Activated naive CD4-positive, alpha-beta T cell treated with anti-CD3 and anti-CD28 coated beads, Interleukin-2, amount 10 ng/mL, durations not matched to agents 7 days and 5 days (primary cell): Measurements from ENCODE around the gene CADM3.
A peak's percentile ranks its signal among the peaks of the same experiment; 100 is the strongest.

ENCODE experiments used
- CTCF ChIA-PET: fragments of 350-600 bp; sonication (Branson Sonifier 250); formaldehyde crosslinking; loops from one replicate; lab custom pipeline; 2021; ENCODE audit warnings: antibody characterized with exemption; lab: Charles Lee
- DNase-seq: peaks from one replicate; pipeline ENCODE4 v3.0.0-alpha.2; 2020
- H3K27ac Mint-ChIP-seq: one replicate; pipeline ENCODE4 v1.8.0; 2021; ENCODE audit warnings: mild to moderate bottlenecking, moderate library complexity, mixed read lengths
- H3K27me3 Mint-ChIP-seq: one replicate; pipeline ENCODE4 v1.8.0; 2021; ENCODE audit warnings: mild to moderate bottlenecking, mixed read lengths
- H3K36me3 Mint-ChIP-seq: one replicate; pipeline ENCODE4 v1.8.0; 2021; ENCODE audit warnings: mixed read lengths
- H3K4me1 Mint-ChIP-seq: one replicate; pipeline ENCODE4 v1.8.0; 2021; ENCODE audit warnings: mixed read lengths
- H3K4me3 Mint-ChIP-seq: one replicate; pipeline ENCODE4 v1.8.0; 2021; ENCODE audit warnings: mild to moderate bottlenecking, moderate library complexity, mixed read lengths
- H3K9me3 Mint-ChIP-seq: one replicate; pipeline ENCODE4 v1.8.0; 2021; ENCODE audit warnings: mixed read lengths

CADM3 gene

DNA sequence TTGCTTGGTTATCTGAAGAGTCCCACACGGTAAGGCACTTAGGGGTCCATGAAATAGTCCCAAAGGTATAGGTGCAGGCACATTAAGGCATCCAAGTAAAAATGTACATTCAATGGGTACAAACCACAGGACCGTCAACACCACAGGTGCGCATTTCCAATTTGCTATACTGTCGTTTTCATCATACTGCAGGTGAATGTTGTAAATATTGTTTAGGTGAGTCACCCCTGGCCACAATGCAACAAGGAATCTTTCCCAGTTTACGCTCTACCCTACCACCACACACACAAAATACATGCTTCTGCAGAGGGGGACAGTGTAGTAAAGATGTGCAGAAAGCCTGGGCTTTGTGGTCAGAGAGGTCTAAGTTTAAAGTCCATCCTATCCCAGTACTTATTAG lies 13.7 kb downstream of the CADM3 start:
- CTCF ChIA-PET: no interaction called here
- H3K27ac Mint-ChIP-seq: no peak overlapping the region
- H3K9me3 Mint-ChIP-seq: no peaks in the 10 kb centered on the region
- no peak for DNase-seq
- H3K27me3 Mint-ChIP-seq: peaks cover 61% of the 10 kb centered on the region
- H3K4me3 Mint-ChIP-seq: no peak overlapping the region
- H3K4me1 Mint-ChIP-seq: no peaks in the 10 kb centered on the region
- no peaks in the 10 kb centered on the region for H3K36me3 Mint-ChIP-seq

DNA sequence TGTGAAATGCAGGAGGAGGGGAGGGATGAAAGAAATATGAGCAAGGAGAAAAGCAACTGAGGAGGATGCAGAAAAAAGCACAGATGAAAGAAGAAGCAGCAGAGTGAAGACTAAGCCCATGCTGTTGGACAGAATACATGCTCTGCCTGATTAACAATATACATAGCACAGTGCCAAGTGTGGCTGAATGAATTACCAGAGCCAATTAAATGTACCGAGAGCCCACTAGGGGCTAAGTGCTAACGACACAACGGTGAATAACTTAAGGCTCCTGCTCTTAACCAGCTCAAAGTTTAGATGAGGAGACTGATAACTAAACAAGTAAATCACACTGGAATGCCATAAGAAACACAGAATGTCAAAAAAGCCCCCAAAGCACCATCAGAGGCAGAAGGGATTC lies 15.6 kb downstream of the CADM3 start:
- H3K9me3 Mint-ChIP-seq: no peaks in the 10 kb centered on the region
- DNase-seq: no peak
- no peak overlapping the region for H3K27ac Mint-ChIP-seq
- no peaks in the 10 kb centered on the region for H3K36me3 Mint-ChIP-seq
- H3K4me3 Mint-ChIP-seq: no peak overlapping the region
- H3K27me3 Mint-ChIP-seq: peaks cover 58% of the 10 kb centered on the region
- no peaks in the 10 kb centered on the region for H3K4me1 Mint-ChIP-seq
- CTCF ChIA-PET: no interaction called here

DNA sequence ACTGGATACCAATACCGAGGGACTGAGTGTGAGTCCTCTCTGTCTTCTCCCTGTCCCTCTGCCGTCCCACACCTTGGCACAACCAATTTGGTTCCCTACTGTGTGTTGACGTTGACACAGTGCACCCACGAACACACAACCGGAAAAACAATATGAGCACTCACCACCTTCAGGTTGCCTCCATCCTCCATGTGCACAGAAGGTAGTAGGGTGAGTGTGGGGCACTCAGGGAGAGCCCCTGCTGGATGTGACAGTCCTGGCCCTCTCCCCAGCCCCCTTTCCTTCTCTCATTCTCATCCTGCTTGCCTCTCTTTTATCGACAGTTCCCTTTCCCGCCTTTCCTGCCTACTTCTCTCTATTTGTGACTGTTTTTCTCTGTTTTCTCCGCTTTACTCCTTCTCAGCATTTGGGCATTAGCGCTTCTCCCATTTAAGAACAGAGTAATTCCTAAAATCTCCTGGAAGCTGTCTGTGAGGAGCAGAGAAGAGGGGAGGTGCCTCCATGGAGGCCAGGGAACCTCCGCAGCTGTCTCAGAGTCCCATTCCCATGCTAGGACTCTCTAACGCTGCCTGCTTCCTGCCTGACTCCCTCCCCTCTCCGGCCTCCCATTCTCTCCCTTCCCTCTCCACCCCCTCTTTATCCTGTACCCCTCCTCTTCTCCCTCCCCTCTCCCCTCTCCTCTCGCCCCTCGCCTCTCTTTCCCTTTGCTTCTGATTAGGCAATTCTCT lies 16.4 kb downstream of the CADM3 start:
- CTCF ChIA-PET: no interaction called here
- Mint-ChIP-seq H3K27me3 (peaks cover 55% of the 10 kb centered on the region), H3K4me3 (no peak overlapping the region), H3K9me3 (no peaks in the 10 kb centered on the region), H3K4me1 (no peaks in the 10 kb centered on the region), H3K27ac (no peak overlapping the region), H3K36me3 (no peaks in the 10 kb centered on the region)
- DNase-seq: no peak

DNA sequence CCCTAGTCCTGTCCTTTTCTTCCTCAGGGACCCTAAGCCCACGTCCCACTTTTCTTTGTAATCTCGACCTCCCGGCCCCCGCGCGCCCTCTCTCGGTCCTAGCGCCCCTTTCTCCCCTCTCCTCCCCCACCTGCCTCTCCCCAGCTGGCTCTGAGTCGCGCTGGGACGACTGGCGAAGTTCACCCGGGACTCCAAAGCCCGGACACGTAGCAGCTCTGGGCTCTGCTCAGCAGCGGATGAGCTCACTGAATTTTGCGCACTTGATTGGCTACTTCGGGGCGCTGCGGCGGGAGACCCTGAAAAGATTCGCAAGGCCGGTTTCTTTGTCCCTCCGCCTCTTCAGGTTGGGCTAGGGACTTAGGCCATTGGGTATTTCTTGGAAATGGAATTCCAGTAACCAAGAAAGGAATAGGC lies 17.0 kb downstream of the CADM3 start:
- Mint-ChIP-seq H3K9me3 (no peaks in the 10 kb centered on the region), H3K27ac (no peak overlapping the region), H3K27me3 (peaks cover 51% of the 10 kb centered on the region), H3K4me3 (no peak overlapping the region), H3K36me3 (no peaks in the 10 kb centered on the region), H3K4me1 (no peaks in the 10 kb centered on the region)
- CTCF ChIA-PET: no interaction called here
- DNase-seq: no peak

- no peak overlapping the region for H3K4me3 Mint-ChIP-seq
- H3K4me1 Mint-ChIP-seq: no peaks in the 10 kb centered on the region
- no peak for DNase-seq
- CTCF ChIA-PET: no interaction called here
- H3K27ac Mint-ChIP-seq: no peak overlapping the region
- H3K36me3 Mint-ChIP-seq: no peaks in the 10 kb centered on the region
- peaks cover 49% of the 10 kb centered on the region for H3K27me3 Mint-ChIP-seq
- H3K9me3 Mint-ChIP-seq: no peaks in the 10 kb centered on the region
These were observed 19.0 kb downstream of the CADM3 start for GRCh38 chr1:159190441-159190840.

DNA sequence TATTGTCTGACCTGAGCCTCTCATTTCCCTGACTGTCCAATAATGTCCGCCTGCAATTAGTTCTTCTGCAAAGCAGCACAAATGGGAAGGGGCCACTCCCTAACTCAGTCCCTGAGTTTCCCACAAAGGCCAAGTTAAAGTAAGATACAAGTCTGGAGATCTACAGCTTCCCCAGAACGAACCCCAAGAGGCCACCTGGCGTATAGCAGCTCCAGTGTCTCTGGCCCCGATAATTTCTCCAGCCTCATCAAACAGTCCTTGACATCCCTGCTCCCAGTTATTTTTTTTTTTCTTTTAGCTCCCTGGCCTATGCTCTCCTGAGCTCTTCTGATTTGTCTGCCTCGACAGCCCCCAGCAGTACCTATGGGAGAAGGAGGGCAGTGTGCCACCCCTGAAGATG lies 25.1 kb downstream of the CADM3 start:
- Mint-ChIP-seq H3K4me1 (peaks cover 2% of the 10 kb centered on the region), H3K9me3 (no peaks in the 10 kb centered on the region), H3K36me3 (no peaks in the 10 kb centered on the region), H3K27ac (no peak overlapping the region), H3K4me3 (no peak overlapping the region), H3K27me3 (peaks cover 45% of the 10 kb centered on the region)
- CTCF ChIA-PET: interaction anchor here (1.3 to 3.8 kb wide), 6 partner anchors 10 to 63 kb away, joined by 3 to 24 read pairs (median 8); no protein-coding TSS in a partner anchor
- DNase-seq: no peak

DNA sequence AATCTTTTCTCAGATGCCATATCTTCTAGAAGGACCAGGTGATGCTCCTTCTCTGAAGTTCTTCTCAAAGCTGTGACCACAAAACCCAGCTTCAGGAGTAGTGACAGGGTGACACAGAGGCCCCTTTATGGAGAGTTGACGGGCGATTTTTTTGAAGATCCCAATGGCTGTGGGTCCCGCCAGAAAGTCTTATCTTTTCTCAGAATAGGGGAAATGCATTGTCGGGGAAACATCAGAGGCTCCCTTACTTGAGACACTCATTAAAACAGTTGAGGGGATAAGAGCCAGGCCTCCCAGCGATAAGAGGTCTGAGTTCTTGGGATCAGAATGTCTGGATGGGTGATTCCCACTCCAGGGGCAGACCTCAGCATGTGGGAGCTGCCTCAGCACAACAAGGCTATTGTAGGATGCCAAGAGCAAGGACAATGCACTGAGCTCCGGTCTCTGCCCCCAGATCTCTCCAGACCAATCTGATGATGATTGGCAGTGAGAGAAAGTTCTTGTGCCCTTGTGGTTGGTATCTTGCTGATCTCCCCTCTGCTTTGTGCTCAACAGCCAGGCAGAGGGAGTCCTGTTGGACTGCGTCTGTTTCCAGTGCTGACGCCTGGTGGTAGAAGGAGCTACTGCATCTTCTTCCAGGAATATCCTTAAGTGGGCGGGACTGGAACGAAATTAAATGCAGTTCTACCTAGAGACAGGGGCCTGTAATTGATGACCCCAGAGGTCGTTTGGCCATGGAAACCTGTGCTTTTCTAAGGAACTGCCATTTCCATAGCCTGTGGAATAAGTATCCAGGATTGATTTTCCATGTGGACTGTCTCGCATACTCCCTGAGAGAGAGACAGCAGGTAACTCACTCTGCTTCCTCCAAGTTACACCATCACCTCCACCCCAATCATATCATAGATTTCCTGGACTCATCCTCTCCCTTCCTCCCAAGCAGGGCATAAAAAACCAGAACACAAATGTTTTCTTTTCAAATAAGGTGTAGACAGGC lies 26.4 kb downstream of the CADM3 start:
- peaks cover 53% of the 10 kb centered on the region for H3K27me3 Mint-ChIP-seq
- H3K27ac Mint-ChIP-seq: no peak overlapping the region
- peak; percentile 62 for DNase-seq
- CTCF ChIA-PET: interaction anchor here (0.6 to 3.8 kb wide), 9 partner anchors 8 to 67 kb away, joined by 3 to 24 read pairs (median 7); no protein-coding TSS in a partner anchor
- H3K36me3 Mint-ChIP-seq: no peaks in the 10 kb centered on the region
- no peaks in the 10 kb centered on the region for H3K9me3 Mint-ChIP-seq
- H3K4me1 Mint-ChIP-seq: peaks cover 2% of the 10 kb centered on the region
- no peak overlapping the region for H3K4me3 Mint-ChIP-seq

GRCh38 chr1:159199901-159200300 lies 28.5 kb downstream of the CADM3 start:
- DNase-seq: no peak

DNA sequence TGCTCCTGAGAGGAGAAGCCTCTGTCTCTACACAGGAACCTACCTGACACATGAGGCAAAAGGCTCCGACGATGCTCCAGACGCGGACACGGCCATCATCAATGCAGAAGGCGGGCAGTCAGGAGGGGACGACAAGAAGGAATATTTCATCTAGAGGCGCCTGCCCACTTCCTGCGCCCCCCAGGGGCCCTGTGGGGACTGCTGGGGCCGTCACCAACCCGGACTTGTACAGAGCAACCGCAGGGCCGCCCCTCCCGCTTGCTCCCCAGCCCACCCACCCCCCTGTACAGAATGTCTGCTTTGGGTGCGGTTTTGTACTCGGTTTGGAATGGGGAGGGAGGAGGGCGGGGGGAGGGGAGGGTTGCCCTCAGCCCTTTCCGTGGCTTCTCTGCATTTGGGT lies 29.4 kb downstream of the CADM3 start:
- H3K9me3 Mint-ChIP-seq: no peaks in the 10 kb centered on the region
- H3K27ac Mint-ChIP-seq: no peak overlapping the region
- no peaks in the 10 kb centered on the region for H3K36me3 Mint-ChIP-seq
- H3K4me1 Mint-ChIP-seq: peaks cover 2% of the 10 kb centered on the region
- H3K27me3 Mint-ChIP-seq: peaks cover 72% of the 10 kb centered on the region
- no peak for DNase-seq
- CTCF ChIA-PET: interaction anchor here (1.0 kb wide), 1 partner anchor 40 kb away, joined by 3 read pairs; no protein-coding TSS in a partner anchor
- no peak overlapping the region for H3K4me3 Mint-ChIP-seq

More at GRCh38 chr1:159199901-159200300, 28.5 kb downstream of the CADM3 start:
- Mint-ChIP-seq H3K9me3 (no peaks in the 10 kb centered on the region), H3K4me3 (no peak overlapping the region), H3K27me3 (peaks cover 64% of the 10 kb centered on the region), H3K4me1 (peaks cover 2% of the 10 kb centered on the region), H3K27ac (no peak overlapping the region), H3K36me3 (no peaks in the 10 kb centered on the region)
- CTCF ChIA-PET: no interaction called here

- Mint-ChIP-seq H3K27me3 (peaks cover 78% of the 10 kb centered on the region), H3K36me3 (no peaks in the 10 kb centered on the region), H3K27ac (no peak overlapping the region), H3K4me1 (peaks cover 2% of the 10 kb centered on the region), H3K9me3 (no peaks in the 10 kb centered on the region), H3K4me3 (no peak overlapping the region)
- CTCF ChIA-PET: interaction anchor here (5.0 kb wide), 1 partner anchor 13 kb away, joined by 20 read pairs; no protein-coding TSS in a partner anchor
- DNase-seq: no peak
These were observed 30.2 kb downstream of the CADM3 start for GRCh38 chr1:159201642-159202041.

GRCh38 chr1:159203610-159204009 lies 32.2 kb downstream of the CADM3 start:
- no peak overlapping the region for H3K27ac Mint-ChIP-seq
- H3K36me3 Mint-ChIP-seq: no peaks in the 10 kb centered on the region
- DNase-seq: no peak
- H3K9me3 Mint-ChIP-seq: no peaks in the 10 kb centered on the region
- CTCF ChIA-PET: interaction anchor here (5.0 kb wide), 1 partner anchor 11 kb away, joined by 20 read pairs; no protein-coding TSS in a partner anchor
- no peak overlapping the region for H3K4me3 Mint-ChIP-seq
- H3K4me1 Mint-ChIP-seq: no peaks in the 10 kb centered on the region
- H3K27me3 Mint-ChIP-seq: peaks cover 82% of the 10 kb centered on the region

DNA sequence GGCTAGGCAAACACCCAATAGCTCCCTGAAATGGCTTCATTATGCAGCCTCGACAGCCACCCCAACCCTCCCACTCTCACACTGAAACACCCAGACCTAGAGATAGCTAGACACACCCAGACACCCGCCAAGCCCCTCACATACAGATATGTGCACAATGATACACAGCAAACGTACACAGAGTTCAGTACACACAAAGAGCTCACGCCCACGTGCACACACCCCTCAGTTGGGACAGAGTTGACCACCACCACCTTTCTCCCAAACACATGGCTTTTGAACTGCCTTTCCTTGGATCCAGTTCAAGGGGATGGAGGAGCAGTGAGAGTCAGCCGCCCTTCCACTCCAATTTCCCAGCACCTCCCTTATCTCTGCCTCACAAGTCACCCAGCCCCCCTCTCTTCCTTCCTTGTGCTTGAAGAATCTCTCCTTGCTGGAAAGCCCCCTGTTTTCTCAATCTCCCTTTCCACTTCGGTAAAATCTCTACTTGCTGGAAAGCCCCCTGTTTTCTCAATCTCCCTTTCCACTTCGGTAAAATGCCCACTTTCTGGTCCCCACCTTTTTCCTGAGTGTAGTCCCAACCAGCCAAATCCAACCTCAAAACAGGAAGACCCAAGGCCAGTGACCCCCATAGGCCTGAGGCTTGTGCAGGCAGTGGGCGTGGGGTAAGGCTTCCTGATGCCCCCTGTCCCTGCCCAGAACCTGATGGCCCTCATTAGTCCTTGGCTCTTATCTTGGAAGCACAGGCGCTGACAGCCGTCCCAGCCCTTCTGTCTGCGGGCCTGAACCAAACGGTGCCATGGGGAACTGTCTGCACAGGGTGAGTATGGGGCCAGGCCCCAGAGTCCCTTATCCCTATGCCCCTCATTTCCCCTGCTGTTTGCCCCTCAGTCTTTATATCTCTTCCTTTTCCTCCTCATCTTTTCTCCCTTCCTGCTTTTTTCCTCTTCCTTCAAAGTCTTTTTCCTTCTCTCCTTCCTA lies 33.0 kb downstream of the CADM3 start, which contains the start of gene ACKR1:
Gene ACKR1 (plus strand): TSS at position 715 of the 981 bp plus-strand sequence. CDS start 85 bp downstream, at position 800.
- CTCF ChIA-PET: interaction anchor here (1.3 to 5.0 kb wide), 2 partner anchors 10 to 71 kb away, joined by 7 to 20 read pairs; no protein-coding TSS in a partner anchor
- DNase-seq: no peak
- no peaks in the 10 kb centered on the region for H3K9me3 Mint-ChIP-seq
- H3K27me3 Mint-ChIP-seq: peaks cover 84% of the 10 kb centered on the region
- H3K27ac Mint-ChIP-seq: no peak within 1 kb of the TSS
- H3K36me3 Mint-ChIP-seq: no peaks in the 10 kb centered on the region
- no peaks in the 10 kb centered on the region for H3K4me1 Mint-ChIP-seq
- H3K4me3 Mint-ChIP-seq: no peak within 1 kb of the TSS

DNA sequence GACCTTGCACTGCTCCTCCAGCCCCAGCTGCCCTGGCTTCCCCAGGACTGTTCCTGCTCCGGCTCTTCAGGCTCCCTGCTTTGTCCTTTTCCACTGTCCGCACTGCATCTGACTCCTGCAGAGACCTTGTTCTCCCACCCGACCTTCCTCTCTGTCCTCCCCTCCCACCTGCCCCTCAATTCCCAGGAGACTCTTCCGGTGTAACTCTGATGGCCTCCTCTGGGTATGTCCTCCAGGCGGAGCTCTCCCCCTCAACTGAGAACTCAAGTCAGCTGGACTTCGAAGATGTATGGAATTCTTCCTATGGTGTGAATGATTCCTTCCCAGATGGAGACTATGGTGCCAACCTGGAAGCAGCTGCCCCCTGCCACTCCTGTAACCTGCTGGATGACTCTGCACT lies 33.8 kb downstream of the CADM3 start:
- H3K4me3 Mint-ChIP-seq: no peak overlapping the region
- no peak for DNase-seq
- H3K27ac Mint-ChIP-seq: no peak overlapping the region
- H3K4me1 Mint-ChIP-seq: no peaks in the 10 kb centered on the region
- CTCF ChIA-PET: interaction anchor here (1.3 to 5.0 kb wide), 3 partner anchors 8 to 72 kb away, joined by 7 to 20 read pairs (median 7); no protein-coding TSS in a partner anchor
- H3K9me3 Mint-ChIP-seq: no peaks in the 10 kb centered on the region
- H3K27me3 Mint-ChIP-seq: peaks cover 82% of the 10 kb centered on the region
- H3K36me3 Mint-ChIP-seq: no peaks in the 10 kb centered on the region
